Measurements from ENCODE around the gene WEE2. TPM values are rescaled to one million over a fixed set of nuclear protein-coding genes. Genes with fewer than 3 reads are reported as not detected.

WEE2 gene
- total RNA-seq, 2 donors from 2014 or later: not detected

- H3K9me3 ChIP-seq: no peaks in the 10 kb centered on the region
- 31 to 48% methylated on average over 6 of the region's 6 CpGs for WGBS, 2 donors
- ATAC-seq (no peak), DNase-seq (peak in 3 of 4 donors; percentile 42 to 62 (median 49))
- H3K36me3 ChIP-seq (replicated peaks in 1 of 2; ENCODE audit: insufficient read depth in 1 of 2, low read depth in 2 of 2): no peaks in the 10 kb centered on the region
- intact Hi-C loops (cut with DNase I): loop anchor here (10.0 kb wide), 1 partner anchor 70 kb away; the partner anchor contains the start of gene SSBP1
- no peaks in the 10 kb centered on the region for H3K27me3 ChIP-seq
- no peak overlapping the region for H3K4me3 ChIP-seq
- peaks cover 19% of the 10 kb centered on the region for H3K4me1 ChIP-seq
- H3K27ac ChIP-seq: peak overlapping the region in 1 of 4 donors; percentile 22
- TF ChIP-seq POLR2A (IDR thresholded peaks at IDR 0.05): no peak
- TF ChIP-seq CTCF (IDR thresholded peaks at IDR 0.05): no peak
Observed at GRCh38 chr7:141664450-141664849, 43.7 kb upstream of the WEE2 start.

- DNase-seq (no peak), ATAC-seq (no peak)
- Histone ChIP-seq H3K27ac (no peak overlapping the region), H3K4me3 (no peak overlapping the region), H3K4me1 (peaks cover 19% of the 10 kb centered on the region), H3K27me3 (no peaks in the 10 kb centered on the region), H3K9me3 (no peaks in the 10 kb centered on the region), H3K36me3 (replicated peaks in 1 of 2; ENCODE audit: insufficient read depth in 1 of 2, low read depth in 2 of 2) (peaks cover 0 to under 1% of the 10 kb centered on the region in 2 donors)
- TF ChIP-seq POLR2A (IDR thresholded peaks at IDR 0.05): no peak
- intact Hi-C loops (cut with DNase I): loop anchor here (10.0 kb wide), 1 partner anchor 69 kb away; the partner anchor contains the start of gene SSBP1
- WGBS, 2 donors: 91 to 97% methylated on average over 13 to 18 of the region's 18 CpGs
Observed at GRCh38 chr7:141665208-141666035, 42.7 kb upstream of the WEE2 start.

- Histone ChIP-seq H3K27ac (no peak overlapping the region), H3K36me3 (replicated peaks in 1 of 2; ENCODE audit: insufficient read depth in 1 of 2, low read depth in 2 of 2) (peaks cover 0 to 5% of the 10 kb centered on the region in 2 donors), H3K27me3 (no peaks in the 10 kb centered on the region), H3K4me1 (peaks cover 19% of the 10 kb centered on the region), H3K4me3 (no peak overlapping the region), H3K9me3 (no peaks in the 10 kb centered on the region)
- TF ChIP-seq CTCF (IDR thresholded peaks at IDR 0.05) (no peak), POLR2A (IDR thresholded peaks at IDR 0.05) (no peak)
- DNase-seq (no peak), ATAC-seq (no peak)
- intact Hi-C loops (cut with DNase I): loop anchor here (10.0 kb wide), 1 partner anchor 69 kb away; the partner anchor contains the start of gene SSBP1
- WGBS, 2 donors: 92 to 94% methylated on average over 4 of the region's 4 CpGs
Observed at GRCh38 chr7:141666071-141666470, 42.1 kb upstream of the WEE2 start.

- intact Hi-C loops (cut with DNase I): loop anchor here (10.0 kb wide), 1 partner anchor 66 kb away; the partner anchor contains the start of gene SSBP1
- H3K9me3 ChIP-seq: no peaks in the 10 kb centered on the region
- no peak for DNase-seq
- H3K36me3 ChIP-seq (replicated peaks in 1 of 2; ENCODE audit: insufficient read depth in 1 of 2, low read depth in 2 of 2): peaks cover 0 to 5% of the 10 kb centered on the region in 2 donors
- TF ChIP-seq CTCF (IDR thresholded peaks at IDR 0.05): no peak
- no peak for TF ChIP-seq POLR2A (IDR thresholded peaks at IDR 0.05)
- WGBS, 2 donors: 86 to 97% methylated on average over 2 of the region's 2 CpGs
- H3K27ac ChIP-seq: no peak overlapping the region
- H3K4me3 ChIP-seq: no peak overlapping the region
- H3K4me1 ChIP-seq: peaks cover 10% of the 10 kb centered on the region
- ATAC-seq: no peak
- no peaks in the 10 kb centered on the region for H3K27me3 ChIP-seq
Observed at GRCh38 chr7:141668853-141669252, 39.3 kb upstream of the WEE2 start.

- no peaks in the 10 kb centered on the region for H3K27me3 ChIP-seq
Observed at GRCh38 chr7:141671705-141672496, 36.3 kb upstream of the WEE2 start.

More at GRCh38 chr7:141671705-141672496, 36.3 kb upstream of the WEE2 start:
- intact Hi-C loops (cut with DNase I): no loop called here
- TF ChIP-seq CTCF (IDR thresholded peaks at IDR 0.05): no peak
- no peak for TF ChIP-seq POLR2A (IDR thresholded peaks at IDR 0.05)
- Histone ChIP-seq H3K4me3 (no peak overlapping the region), H3K27ac (no peak overlapping the region), H3K9me3 (no peaks in the 10 kb centered on the region), H3K4me1 (no peaks in the 10 kb centered on the region), H3K36me3 (replicated peaks in 1 of 2; ENCODE audit: insufficient read depth in 1 of 2, low read depth in 2 of 2) (peaks cover 0 to 5% of the 10 kb centered on the region in 2 donors)
- no peak for ATAC-seq
- DNase-seq: no peak
- 93 to 97% methylated on average over 7 of the region's 7 CpGs for WGBS, 2 donors
